GM10266 (cell line): Measurements from ENCODE around the gene TNNT2.
A peak's percentile ranks its signal among the peaks of the same experiment; 100 is the strongest.

ENCODE experiments used
- DNase-seq: peaks from one replicate; pipeline ENCODE4 v3.0.0; 2012; ENCODE audit errors: extremely low spot score
- TF ChIP-seq, protein P1 (sequence below): IDR thresholded peaks from 2 replicates; pipeline ENCODE4 v1.5.1; 2012; ENCODE audit warnings: mild to moderate bottlenecking, low read depth; ENCODE audit not compliant: control insufficient read depth, insufficient read depth; ENCODE audit errors: missing control alignments

TNNT2 gene

DNA sequence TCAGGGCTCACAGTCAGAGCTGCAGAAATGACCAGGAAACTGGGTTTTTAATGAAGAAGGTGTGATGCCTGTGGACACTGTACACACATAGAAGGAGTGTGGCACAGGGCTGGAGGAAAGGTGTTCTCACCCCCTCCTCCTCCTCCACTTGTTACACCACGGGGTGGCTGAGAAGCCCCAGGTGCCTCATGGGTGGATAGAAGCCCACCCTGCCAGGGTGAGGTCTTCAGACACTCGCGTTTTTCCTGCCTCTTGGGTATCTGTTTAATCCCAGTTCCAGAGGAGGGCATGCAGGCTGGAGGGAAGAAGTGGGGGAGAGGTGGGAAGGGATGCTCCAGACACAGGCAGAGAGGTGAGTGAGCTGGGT is 31.3 kb upstream of the TNNT2 start:
- no peak for DNase-seq
- TF ChIP-seq, protein P1, sequence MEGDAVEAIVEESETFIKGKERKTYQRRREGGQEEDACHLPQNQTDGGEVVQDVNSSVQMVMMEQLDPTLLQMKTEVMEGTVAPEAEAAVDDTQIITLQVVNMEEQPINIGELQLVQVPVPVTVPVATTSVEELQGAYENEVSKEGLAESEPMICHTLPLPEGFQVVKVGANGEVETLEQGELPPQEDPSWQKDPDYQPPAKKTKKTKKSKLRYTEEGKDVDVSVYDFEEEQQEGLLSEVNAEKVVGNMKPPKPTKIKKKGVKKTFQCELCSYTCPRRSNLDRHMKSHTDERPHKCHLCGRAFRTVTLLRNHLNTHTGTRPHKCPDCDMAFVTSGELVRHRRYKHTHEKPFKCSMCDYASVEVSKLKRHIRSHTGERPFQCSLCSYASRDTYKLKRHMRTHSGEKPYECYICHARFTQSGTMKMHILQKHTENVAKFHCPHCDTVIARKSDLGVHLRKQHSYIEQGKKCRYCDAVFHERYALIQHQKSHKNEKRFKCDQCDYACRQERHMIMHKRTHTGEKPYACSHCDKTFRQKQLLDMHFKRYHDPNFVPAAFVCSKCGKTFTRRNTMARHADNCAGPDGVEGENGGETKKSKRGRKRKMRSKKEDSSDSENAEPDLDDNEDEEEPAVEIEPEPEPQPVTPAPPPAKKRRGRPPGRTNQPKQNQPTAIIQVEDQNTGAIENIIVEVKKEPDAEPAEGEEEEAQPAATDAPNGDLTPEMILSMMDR = no peak

DNA sequence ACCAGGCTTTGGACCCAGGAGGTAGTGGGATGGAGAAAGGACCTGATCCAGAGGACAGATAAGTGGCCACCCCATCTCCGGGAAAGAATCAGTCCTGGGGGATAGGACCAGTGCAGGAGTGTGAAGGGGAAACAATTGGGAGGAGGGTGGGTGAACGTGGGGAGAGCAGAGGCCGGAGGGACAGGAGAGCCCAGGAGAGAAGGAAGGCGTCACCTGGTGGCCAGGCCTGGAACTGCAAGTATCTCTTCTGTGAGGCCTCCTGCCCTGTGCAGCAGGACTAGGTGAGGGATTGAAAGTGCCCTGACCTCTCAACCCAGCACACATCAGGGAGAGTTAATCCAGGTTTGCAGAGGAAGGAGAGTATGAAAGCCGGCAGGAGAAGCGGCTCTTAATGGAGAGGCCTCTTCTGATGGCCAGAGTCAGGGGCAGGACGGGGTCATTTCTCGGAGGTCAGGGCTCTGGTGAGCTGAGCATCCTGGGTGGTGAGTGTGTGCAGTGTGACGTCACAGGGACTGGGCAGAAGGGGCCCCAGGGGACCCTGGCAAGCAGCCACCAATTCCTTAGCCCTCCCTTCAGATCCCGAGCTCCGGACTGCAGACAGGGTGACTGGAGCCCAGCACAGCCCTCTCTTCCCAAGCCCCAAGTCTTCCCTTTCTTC is 30.8 kb upstream of the TNNT2 start:
- DNase-seq = peak; percentile 87
- TF ChIP-seq, protein P1 = peak; percentile 97

- DNase-seq = no peak
- TF ChIP-seq, protein P1 = no peak
Observed at GRCh38 chr1:201406831-201407406, 29.4 kb upstream of the TNNT2 start.

GRCh38 chr1:201405484-201405831 is 28.0 kb upstream of the TNNT2 start:
- TF ChIP-seq, protein P1 = no peak
- no peak for DNase-seq

DNA sequence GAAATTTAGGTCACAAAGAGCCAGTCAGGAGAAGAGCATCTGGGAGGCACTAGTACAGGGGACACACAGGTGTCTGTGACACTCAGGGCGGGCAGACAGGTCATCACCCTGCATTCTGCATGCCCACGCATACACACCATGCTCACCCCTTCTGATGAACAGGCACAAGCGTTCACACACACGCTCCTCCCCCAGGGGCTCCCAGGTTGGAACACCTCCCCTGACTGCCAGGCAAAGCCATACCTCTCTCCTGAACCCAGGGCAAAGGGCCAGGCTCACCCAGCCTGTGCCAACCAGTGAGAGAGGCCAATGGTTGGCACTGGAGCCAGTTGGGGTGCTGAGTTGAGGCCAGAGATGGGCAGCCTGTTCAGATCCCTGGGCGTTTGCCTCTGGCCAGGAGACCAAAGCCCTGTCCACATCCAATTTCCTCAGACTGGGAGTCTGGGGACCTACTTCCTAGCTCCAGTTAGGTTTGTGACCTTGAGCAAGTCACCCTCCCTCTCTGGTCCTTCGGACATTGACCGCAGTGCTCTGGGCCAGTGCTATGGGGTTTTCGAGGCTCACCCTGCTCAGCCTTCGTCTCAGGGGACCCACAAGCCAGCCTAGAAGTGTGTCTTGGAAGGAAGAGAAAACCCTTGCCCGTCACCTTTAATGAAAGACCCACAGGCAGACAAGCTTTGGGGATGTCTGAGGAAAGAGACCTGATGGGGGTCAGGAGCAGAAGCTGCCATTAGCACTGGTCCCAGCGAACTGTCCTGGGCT is 27.4 kb upstream of the TNNT2 start:
- TF ChIP-seq, protein P1 = no peak
- no peak for DNase-seq

DNA sequence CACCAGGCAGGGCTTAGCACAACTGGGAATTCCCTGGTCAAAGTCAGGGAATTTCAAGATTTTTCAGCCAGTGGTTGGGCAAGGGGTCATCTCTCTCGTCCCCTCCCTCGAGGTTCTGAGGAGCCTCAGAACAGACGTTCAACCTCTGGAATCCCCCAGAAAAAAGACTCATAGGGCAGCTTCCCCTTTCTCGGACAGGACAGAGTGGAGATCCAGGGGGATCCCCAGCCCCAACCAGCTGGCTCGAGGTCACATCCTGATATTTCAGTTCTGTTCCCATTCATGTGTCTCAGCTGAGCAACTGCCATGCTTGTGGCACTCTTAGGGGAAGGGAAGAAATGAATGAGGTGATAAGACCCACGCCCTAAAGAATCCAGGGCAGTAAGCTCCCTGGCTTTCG is 26.6 kb upstream of the TNNT2 start:
- TF ChIP-seq, protein P1 = no peak
- DNase-seq = no peak

GRCh38 chr1:201403359-201403758 is 25.9 kb upstream of the TNNT2 start:
- TF ChIP-seq, protein P1 = no peak
- no peak for DNase-seq
